ENCODE results near the gene HOXC13.

The HOXC13 gene

DNA sequence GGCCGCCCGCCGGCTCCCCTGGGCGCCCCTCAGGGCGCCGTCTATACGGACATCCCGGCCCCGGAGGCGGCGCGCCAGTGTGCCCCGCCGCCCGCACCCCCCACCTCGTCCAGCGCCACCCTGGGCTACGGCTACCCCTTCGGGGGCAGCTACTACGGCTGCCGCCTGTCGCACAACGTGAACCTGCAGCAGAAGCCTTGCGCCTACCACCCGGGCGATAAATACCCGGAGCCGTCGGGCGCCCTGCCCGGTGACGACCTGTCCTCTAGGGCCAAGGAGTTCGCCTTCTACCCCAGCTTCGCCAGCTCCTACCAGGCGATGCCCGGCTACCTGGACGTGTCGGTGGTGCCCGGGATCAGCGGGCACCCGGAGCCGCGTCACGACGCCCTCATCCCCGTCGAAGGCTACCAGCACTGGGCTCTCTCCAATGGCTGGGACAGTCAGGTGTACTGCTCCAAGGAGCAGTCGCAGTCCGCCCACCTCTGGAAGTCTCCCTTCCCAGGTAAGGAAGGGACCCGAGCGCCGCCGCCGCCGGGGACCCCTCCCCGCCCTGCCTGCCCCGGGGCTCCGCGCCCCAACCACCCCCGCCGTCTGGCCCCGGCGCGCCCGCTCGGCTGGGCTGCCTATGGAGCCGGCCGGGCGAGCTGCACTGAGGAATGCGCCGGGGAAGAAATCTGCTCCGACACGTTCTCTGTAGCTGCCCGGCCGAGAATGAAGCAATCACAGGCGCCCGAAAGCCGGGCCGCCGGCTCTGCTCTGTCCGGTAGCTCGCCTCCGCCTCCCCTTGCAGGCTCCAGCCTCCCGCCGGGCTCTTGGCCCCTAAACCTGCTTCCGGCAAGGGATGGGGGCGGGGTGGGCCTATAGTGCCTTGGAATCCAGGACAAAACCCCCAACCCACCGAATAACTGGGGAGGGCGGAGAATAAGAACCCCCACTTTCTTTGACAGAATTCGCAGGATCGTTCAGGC is 794 bp downstream of the HOXC13 start:
- Histone ChIP-seq H3K4me2 (ENCODE audit: insufficient read depth, low read length, poor library complexity, severe bottlenecking) (peak overlapping the region; percentile 39), H4K8ac (ENCODE audit: low read depth, low read length) (no peak overlapping the region), H2BK5ac (ENCODE audit: low read length) (no peak overlapping the region), H4K91ac (ENCODE audit: low read depth, low read length, poor library complexity) (no peak overlapping the region), H3K9ac (ENCODE audit: low read depth, low read length, poor library complexity) (no peak overlapping the region), H2BK120ac (ENCODE audit: low read depth, low read length) (no peak overlapping the region), H3K27me3 (ENCODE audit: control insufficient read depth in 3 of 3, insufficient read depth in 3 of 3, low read depth in 1 of 3, low read length in 3 of 3) (peaks cover 66 to 99% (median 90%) of the 10 kb centered on the region in 3 experiments), H2BK15ac (ENCODE audit: low read length) (no peak overlapping the region), H3K14ac (ENCODE audit: low read length) (no peak overlapping the region), H3K36me3 (replicated peaks in 1 of 2; ENCODE audit: control insufficient read depth in 2 of 2, insufficient read depth in 2 of 2, low read length in 2 of 2) (no peaks in the 10 kb centered on the region), H3K23ac (ENCODE audit: low read depth, low read length, poor library complexity) (peak overlapping the region; percentile 83), H3K18ac (ENCODE audit: low read length) (peak overlapping the region; percentile 83), H2AFZ (ENCODE audit: low read length) (peak overlapping the region; percentile 68), H3K79me1 (ENCODE audit: low read depth, low read length) (no peaks in the 10 kb centered on the region), H3K4ac (ENCODE audit: low read length) (no peak overlapping the region), H2BK12ac (ENCODE audit: low read length) (no peak overlapping the region), H3K4me3 (ENCODE audit: low read length in 2 of 2) (no peak overlapping the region), H2AK5ac (ENCODE audit: low read depth, low read length) (peak overlapping the region; percentile 38), H3K27ac (replicated peaks; ENCODE audit: low read length) (no peak overlapping the region), H3K9me3 (replicated peaks in 1 of 2; ENCODE audit: control insufficient read depth in 2 of 2, insufficient read depth in 1 of 2, low read depth in 1 of 2, low read length in 2 of 2) (peaks cover 0 to 9% of the 10 kb centered on the region in 2 donors), H3K4me1 (ENCODE audit: control insufficient read depth in 2 of 2, insufficient read depth in 1 of 2, low read depth in 1 of 2, low read length in 2 of 2) (no peaks in the 10 kb centered on the region)
- no peak for DNase-seq (ENCODE audit: low spot score)
- WGBS, 2 donors (ENCODE audit: extremely low coverage in 2 of 2, insufficient read length in 2 of 2, insufficient replicate concordance in 1 of 2) = no CpG with 5 or more reads among the region's 91 CpGs

DNA sequence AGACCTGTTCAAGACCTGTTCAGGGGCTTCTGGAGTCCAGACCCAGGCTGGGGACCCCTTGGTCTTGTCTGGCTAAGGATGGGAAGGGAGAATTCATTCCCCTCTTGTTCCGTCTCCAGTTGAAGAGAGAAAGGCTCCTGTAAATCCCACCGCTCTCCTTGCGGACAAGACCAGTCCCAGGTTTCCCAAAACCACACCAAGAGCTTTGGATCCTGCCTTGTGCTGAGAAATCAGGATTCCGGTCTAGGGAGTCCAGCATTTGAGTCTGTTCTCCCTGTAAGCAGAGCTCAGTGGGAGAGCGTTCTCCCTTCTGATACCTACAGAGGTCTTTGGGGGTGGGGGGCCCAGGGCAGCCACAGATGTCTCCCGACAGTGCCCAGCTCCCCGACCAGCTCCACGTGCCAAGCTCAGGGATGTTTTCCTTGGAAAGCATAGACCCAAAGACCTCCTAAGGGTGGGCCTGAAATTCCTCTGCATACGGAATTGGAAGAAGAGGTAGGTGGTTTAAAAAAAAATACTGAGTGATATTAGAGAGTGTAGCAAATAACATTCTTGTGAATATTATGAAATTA is 1.9 kb downstream of the HOXC13 start:
- Histone ChIP-seq H3K14ac (ENCODE audit: low read length) (no peak overlapping the region), H3K4me3 (ENCODE audit: low read length in 2 of 2) (no peak overlapping the region), H3K4me1 (ENCODE audit: control insufficient read depth in 2 of 2, insufficient read depth in 1 of 2, low read depth in 1 of 2, low read length in 2 of 2) (no peaks in the 10 kb centered on the region), H3K4me2 (ENCODE audit: insufficient read depth, low read length, poor library complexity, severe bottlenecking) (no peak overlapping the region), H3K27ac (replicated peaks; ENCODE audit: low read length) (no peak overlapping the region), H3K4ac (ENCODE audit: low read length) (no peak overlapping the region), H3K23ac (ENCODE audit: low read depth, low read length, poor library complexity) (no peak overlapping the region), H2AK5ac (ENCODE audit: low read depth, low read length) (no peak overlapping the region), H3K18ac (ENCODE audit: low read length) (no peak overlapping the region), H2BK5ac (ENCODE audit: low read length) (no peak overlapping the region), H2BK120ac (ENCODE audit: low read depth, low read length) (no peak overlapping the region), H3K79me1 (ENCODE audit: low read depth, low read length) (no peaks in the 10 kb centered on the region), H2AFZ (ENCODE audit: low read length) (no peak overlapping the region), H2BK15ac (ENCODE audit: low read length) (no peak overlapping the region), H4K8ac (ENCODE audit: low read depth, low read length) (no peak overlapping the region), H2BK12ac (ENCODE audit: low read length) (no peak overlapping the region), H3K36me3 (replicated peaks in 1 of 2; ENCODE audit: control insufficient read depth in 2 of 2, insufficient read depth in 2 of 2, low read length in 2 of 2) (no peaks in the 10 kb centered on the region), H3K9me3 (replicated peaks in 1 of 2; ENCODE audit: control insufficient read depth in 2 of 2, insufficient read depth in 1 of 2, low read depth in 1 of 2, low read length in 2 of 2) (peaks cover 0 to 12% of the 10 kb centered on the region in 2 donors), H3K27me3 (ENCODE audit: control insufficient read depth in 3 of 3, insufficient read depth in 3 of 3, low read depth in 1 of 3, low read length in 3 of 3) (peaks cover 68 to 99% (median 90%) of the 10 kb centered on the region in 3 experiments), H3K9ac (ENCODE audit: low read depth, low read length, poor library complexity) (no peak overlapping the region), H4K91ac (ENCODE audit: low read depth, low read length, poor library complexity) (no peak overlapping the region)
- DNase-seq (ENCODE audit: low spot score) = no peak
- WGBS, 2 donors (ENCODE audit: extremely low coverage in 2 of 2, insufficient read length in 2 of 2, insufficient replicate concordance in 1 of 2) = no CpG with 5 or more reads among the region's 9 CpGs

DNA sequence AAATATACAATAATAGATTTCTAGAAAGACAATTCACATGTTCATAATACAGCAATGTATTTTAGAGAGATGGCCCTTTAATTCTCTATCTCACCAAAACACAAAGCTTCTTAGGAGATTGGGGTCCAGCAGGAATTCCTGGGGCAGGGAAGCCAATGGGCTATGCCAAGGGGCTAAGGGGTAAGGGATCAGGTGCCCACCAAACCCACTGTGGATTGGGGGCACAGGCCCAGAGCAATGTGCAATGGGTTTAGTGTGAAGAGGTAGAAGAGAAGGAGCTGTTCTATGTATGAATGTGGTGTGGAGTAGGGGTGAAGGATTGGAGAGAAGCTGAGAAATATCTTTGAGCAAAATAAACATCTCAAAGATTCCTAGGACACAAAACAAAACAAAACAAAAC is 2.6 kb downstream of the HOXC13 start:
- Histone ChIP-seq H3K23ac (ENCODE audit: low read depth, low read length, poor library complexity) (no peak overlapping the region), H3K36me3 (replicated peaks in 1 of 2; ENCODE audit: control insufficient read depth in 2 of 2, insufficient read depth in 2 of 2, low read length in 2 of 2) (no peaks in the 10 kb centered on the region)
- DNase-seq (ENCODE audit: low spot score) = no peak

DNA sequence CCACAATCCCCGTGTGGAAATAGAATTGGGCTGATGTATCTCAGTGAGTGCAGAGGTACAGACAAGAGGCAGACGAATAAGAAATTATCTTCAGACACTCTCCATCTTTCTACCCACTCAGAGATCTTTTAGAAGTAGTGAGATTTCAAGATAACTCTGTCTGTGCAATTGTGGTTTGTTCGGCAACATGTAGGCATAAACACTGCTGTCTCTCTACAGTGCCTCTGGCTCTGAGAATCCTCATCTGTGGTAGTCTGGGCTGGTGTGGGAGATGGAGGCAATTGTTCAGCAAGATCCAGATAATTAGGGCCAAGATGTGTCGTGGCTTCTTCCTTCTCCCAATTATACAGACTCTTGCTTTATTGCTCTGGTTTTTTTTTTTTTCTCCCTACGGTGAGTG is 3.1 kb downstream of the HOXC13 start:
- no peak overlapping the region for H2BK12ac ChIP-seq (ENCODE audit: low read length)
- H3K4me1 ChIP-seq (ENCODE audit: control insufficient read depth in 2 of 2, insufficient read depth in 1 of 2, low read depth in 1 of 2, low read length in 2 of 2) = no peaks in the 10 kb centered on the region
- no peak overlapping the region for H3K23ac ChIP-seq (ENCODE audit: low read depth, low read length, poor library complexity)
- no peak overlapping the region for H3K4ac ChIP-seq (ENCODE audit: low read length)
- H3K36me3 ChIP-seq (replicated peaks in 1 of 2; ENCODE audit: control insufficient read depth in 2 of 2, insufficient read depth in 2 of 2, low read length in 2 of 2) = no peaks in the 10 kb centered on the region
- peaks cover 0 to 16% of the 10 kb centered on the region in 2 donors for H3K9me3 ChIP-seq (replicated peaks in 1 of 2; ENCODE audit: control insufficient read depth in 2 of 2, insufficient read depth in 1 of 2, low read depth in 1 of 2, low read length in 2 of 2)
- H3K79me1 ChIP-seq (ENCODE audit: low read depth, low read length) = no peaks in the 10 kb centered on the region
- no peak overlapping the region for H3K18ac ChIP-seq (ENCODE audit: low read length)
- peaks cover 65 to 99% (median 90%) of the 10 kb centered on the region in 3 experiments for H3K27me3 ChIP-seq (ENCODE audit: control insufficient read depth in 3 of 3, insufficient read depth in 3 of 3, low read depth in 1 of 3, low read length in 3 of 3)
- no peak overlapping the region for H2AFZ ChIP-seq (ENCODE audit: low read length)
- H3K4me3 ChIP-seq (ENCODE audit: low read length in 2 of 2) = no peak overlapping the region
- no peak overlapping the region for H2BK5ac ChIP-seq (ENCODE audit: low read length)
- no peak overlapping the region for H3K4me2 ChIP-seq (ENCODE audit: insufficient read depth, low read length, poor library complexity, severe bottlenecking)
- H2AK5ac ChIP-seq (ENCODE audit: low read depth, low read length) = no peak overlapping the region
- H3K9ac ChIP-seq (ENCODE audit: low read depth, low read length, poor library complexity) = no peak overlapping the region
- no peak for DNase-seq (ENCODE audit: low spot score)
- no peak overlapping the region for H4K91ac ChIP-seq (ENCODE audit: low read depth, low read length, poor library complexity)
- H2BK15ac ChIP-seq (ENCODE audit: low read length) = no peak overlapping the region
- H4K8ac ChIP-seq (ENCODE audit: low read depth, low read length) = no peak overlapping the region
- H3K27ac ChIP-seq (replicated peaks; ENCODE audit: low read length) = no peak overlapping the region
- no peak overlapping the region for H2BK120ac ChIP-seq (ENCODE audit: low read depth, low read length)
- no CpG with 5 or more reads among the region's 5 CpGs for WGBS, 2 donors (ENCODE audit: extremely low coverage in 2 of 2, insufficient read length in 2 of 2, insufficient replicate concordance in 1 of 2)
- no peak overlapping the region for H3K14ac ChIP-seq (ENCODE audit: low read length)

More for the DNA sequence above, 2.6 kb downstream of the HOXC13 start:
- H2BK120ac ChIP-seq (ENCODE audit: low read depth, low read length) = no peak overlapping the region
- no peak overlapping the region for H3K9ac ChIP-seq (ENCODE audit: low read depth, low read length, poor library complexity)
- no peak overlapping the region for H2BK5ac ChIP-seq (ENCODE audit: low read length)
- H3K27me3 ChIP-seq (ENCODE audit: control insufficient read depth in 3 of 3, insufficient read depth in 3 of 3, low read depth in 1 of 3, low read length in 3 of 3) = peaks cover 68 to 99% (median 90%) of the 10 kb centered on the region in 3 experiments
- peaks cover 0 to 16% of the 10 kb centered on the region in 2 donors for H3K9me3 ChIP-seq (replicated peaks in 1 of 2; ENCODE audit: control insufficient read depth in 2 of 2, insufficient read depth in 1 of 2, low read depth in 1 of 2, low read length in 2 of 2)
- H4K91ac ChIP-seq (ENCODE audit: low read depth, low read length, poor library complexity) = no peak overlapping the region
- H3K4me3 ChIP-seq (ENCODE audit: low read length in 2 of 2) = no peak overlapping the region
- no peak overlapping the region for H3K18ac ChIP-seq (ENCODE audit: low read length)
- H3K4me1 ChIP-seq (ENCODE audit: control insufficient read depth in 2 of 2, insufficient read depth in 1 of 2, low read depth in 1 of 2, low read length in 2 of 2) = no peaks in the 10 kb centered on the region
- no peak overlapping the region for H2BK12ac ChIP-seq (ENCODE audit: low read length)
- H3K14ac ChIP-seq (ENCODE audit: low read length) = no peak overlapping the region
- no peak overlapping the region for H4K8ac ChIP-seq (ENCODE audit: low read depth, low read length)
- no peak overlapping the region for H2AFZ ChIP-seq (ENCODE audit: low read length)
- H2BK15ac ChIP-seq (ENCODE audit: low read length) = no peak overlapping the region
- no peaks in the 10 kb centered on the region for H3K79me1 ChIP-seq (ENCODE audit: low read depth, low read length)
- H3K4ac ChIP-seq (ENCODE audit: low read length) = no peak overlapping the region
- no peak overlapping the region for H3K27ac ChIP-seq (replicated peaks; ENCODE audit: low read length)
- H3K4me2 ChIP-seq (ENCODE audit: insufficient read depth, low read length, poor library complexity, severe bottlenecking) = no peak overlapping the region
- H2AK5ac ChIP-seq (ENCODE audit: low read depth, low read length) = no peak overlapping the region
